ENCODE data around the gene PGPEP1. TPM values are rescaled to one million over a fixed set of nuclear protein-coding genes. Genes with fewer than 3 reads are reported as not detected.

PGPEP1 gene
- polyA plus RNA-seq, 1 of the 3 experiments (the other 2 are of a cell fraction) = 13.8 TPM

GRCh38 chr19:18336121-18336520, 4.3 kb upstream of the PGPEP1 start:
- peaks cover 0 to 6% of the 10 kb centered on the region in 2 experiments; a peak in 1 of 4 replicates for H3K4me1 ChIP-seq (ENCODE audit: control insufficient read depth in 1 of 2, insufficient read depth in 2 of 2, low read depth in 1 of 2, low read length in 1 of 2)
- no peaks in the 10 kb centered on the region for H3K9me2 ChIP-seq
- 62% methylated on average over 7 of the region's 7 CpGs for WGBS (ENCODE audit: low lambda C conversion rate)
- H3K27me3 ChIP-seq (ENCODE audit: insufficient read depth) = no peaks in the 10 kb centered on the region
- H3K9me3 ChIP-seq = no peaks in the 10 kb centered on the region
- DNase-seq = no peak
- H4K20me1 ChIP-seq (ENCODE audit: insufficient read depth) = no peaks in the 10 kb centered on the region
- ChIA-PET CTCF (interaction anchor here (0.9 to 1.4 kb wide), 5 partner anchors 13 to 60 kb away, joined by 3 to 4 read pairs (median 3); no protein-coding TSS in a partner anchor), POLR2A (interaction anchor here (0.6 to 1.1 kb wide), 2 partner anchors 55 to 927 kb away, joined by 4 to 7 read pairs; partner anchors contain the start of gene JUND)
- no peaks in the 10 kb centered on the region for H3K79me2 ChIP-seq (ENCODE audit: insufficient read depth)
- H3K4me3 ChIP-seq (ENCODE audit: low read depth in 2 of 2, low read length in 1 of 2) = no peak overlapping the region
- H3F3A ChIP-seq (replicated peaks; ENCODE audit: insufficient read depth) = peaks cover 4% of the 10 kb centered on the region
- no peaks in the 10 kb centered on the region for H3K36me3 ChIP-seq (replicated peaks in 1 of 2; ENCODE audit: control insufficient read depth in 1 of 2, insufficient read depth in 2 of 2, low read length in 1 of 2)
- no peak overlapping the region for H3K9ac ChIP-seq
- TF ChIP-seq NFIC (IDR thresholded peaks at IDR 0.05; ENCODE audit: borderline replicate concordance) = no peak
- no peak for TF ChIP-seq GABPA (IDR thresholded peaks at IDR 0.05; ENCODE audit: low read depth)
- TF ChIP-seq EZH2phosphoT487 (IDR thresholded peaks at IDR 0.05; ENCODE audit: borderline replicate concordance, low read depth) = no peak
- no peak for TF ChIP-seq MXI1 (IDR thresholded peaks at IDR 0.05; ENCODE audit: low read depth, low read length)
- TF ChIP-seq USF2 (IDR thresholded peaks at IDR 0.05; ENCODE audit: borderline replicate concordance, low read depth, low read length) = no peak
- TF ChIP-seq EP300 (IDR thresholded peaks at IDR 0.05; ENCODE audit: borderline replicate concordance in 1 of 2, low read depth in 1 of 2, low read length in 1 of 2) = no peak
- TF ChIP-seq REST (IDR thresholded peaks at IDR 0.05; ENCODE audit: low read depth, low read length) = no peak
- TF ChIP-seq CTCF (IDR thresholded peaks at IDR 0.05) = no peak
- TF ChIP-seq CHD2 (IDR thresholded peaks at IDR 0.05; ENCODE audit: low read length, partially characterized antibody) = no peak
- no peak for TF ChIP-seq FOXM1 (IDR thresholded peaks at IDR 0.05; ENCODE audit: low read depth)
- no peak for TF ChIP-seq RXRA (IDR thresholded peaks at IDR 0.05; ENCODE audit: borderline replicate concordance, low read depth)
- no peak for TF ChIP-seq JUND (IDR thresholded peaks at IDR 0.05)
- TF ChIP-seq FOXJ3 (CRISPR knock-in tag; IDR thresholded peaks at IDR 0.05) = no peak
- no peak for TF ChIP-seq MAX (IDR thresholded peaks at IDR 0.05; ENCODE audit: low read depth)
- TF ChIP-seq TCF12 (IDR thresholded peaks at IDR 0.05) = no peak
- no peak for TF ChIP-seq ZBTB33 (IDR thresholded peaks at IDR 0.05; ENCODE audit: borderline replicate concordance, low read depth)
- no peak for TF ChIP-seq TAF1 (IDR thresholded peaks at IDR 0.05; ENCODE audit: borderline replicate concordance, low read depth, low read length)
- H3K27ac ChIP-seq (ENCODE audit: low read depth in 2 of 2, low read length in 1 of 2) = no peak overlapping the region
- H2AFZ ChIP-seq (ENCODE audit: low read depth) = no peak overlapping the region
- no peak overlapping the region for H3K4me2 ChIP-seq

Measured in SK-N-SH (cell line).